Mesothelial cell of epicardium (in vitro differentiated cells): ENCODE measurements around the gene NAPB. TPM values are rescaled to one million over a fixed set of nuclear protein-coding genes. Genes with fewer than 3 reads are reported as not detected.

Experiments used
- DNase-seq, 2 experiments: peaks; one replicate each; pipeline ENCODE4 v3.0.0; 2021; ENCODE audit warnings: low spot score in 2 of 2; ENCODE audit not compliant: unreplicated experiment in 2 of 2
- H3K27ac Mint-ChIP-seq: 2 replicates; pipeline ENCODE4 v1.8.0; 2021; ENCODE audit warnings: mixed read lengths
- H3K27me3 Mint-ChIP-seq: 2 replicates; pipeline ENCODE4 v1.8.0; 2021; ENCODE audit warnings: low read depth, mixed read lengths
- H3K36me3 Mint-ChIP-seq: 2 replicates; pipeline ENCODE4 v1.8.0; 2021; ENCODE audit warnings: mixed read lengths
- H3K4me1 Mint-ChIP-seq: 2 replicates; pipeline ENCODE4 v1.8.0; 2021; ENCODE audit warnings: mixed read lengths
- H3K4me3 Mint-ChIP-seq: 2 replicates; pipeline ENCODE4 v1.8.0; 2021; ENCODE audit warnings: mild to moderate bottlenecking, moderate library complexity, mixed read lengths
- H3K9me3 Mint-ChIP-seq: 2 replicates; pipeline ENCODE4 v1.8.0; 2021; ENCODE audit warnings: mixed read lengths
- CTCF ChIP-seq: fragments of 200-600 bp; sonication (generic); IDR thresholded peaks from one replicate; pipeline ENCODE4 v1.5.0; 2021; ENCODE audit warnings: antibody characterized with exemption; ENCODE audit not compliant: unreplicated experiment
- total RNA-seq: library from RNA; stranded (reverse); gene quantifications from 3 replicates; pipeline ENCODE4 v1.2.1, GENCODE V29; 2021

The NAPB gene
- total RNA-seq, 1 donor from 2014 or later = 18.0 TPM

GRCh38 chr20:23335521-23335920 lies 85.8 kb downstream of the NAPB start:
- TF ChIP-seq CTCF = no peak
- DNase-seq = no peak
- Mint-ChIP-seq H3K27me3 (peaks cover under 1% of the 10 kb centered on the region), H3K4me1 (no peaks in the 10 kb centered on the region), H3K36me3 (no peaks in the 10 kb centered on the region), H3K4me3 (no peak overlapping the region), H3K27ac (no peak overlapping the region), H3K9me3 (no peaks in the 10 kb centered on the region)

- TF ChIP-seq CTCF = no peak
- H3K27ac Mint-ChIP-seq = no peak overlapping the region
Measured at GRCh38 chr20:23334111-23334510, 87.2 kb downstream of the NAPB start.

GRCh38 chr20:23332467-23332866 lies 88.8 kb downstream of the NAPB start:
- H3K4me3 Mint-ChIP-seq = no peak overlapping the region
- no peak overlapping the region for H3K27ac Mint-ChIP-seq
- no peaks in the 10 kb centered on the region for H3K27me3 Mint-ChIP-seq
- no peaks in the 10 kb centered on the region for H3K4me1 Mint-ChIP-seq
- no peak for DNase-seq
- peaks cover 4% of the 10 kb centered on the region for H3K9me3 Mint-ChIP-seq
- no peaks in the 10 kb centered on the region for H3K36me3 Mint-ChIP-seq
- no peak for TF ChIP-seq CTCF

More at GRCh38 chr20:23334111-23334510, 87.2 kb downstream of the NAPB start:
- no peak for DNase-seq
- no peaks in the 10 kb centered on the region for H3K36me3 Mint-ChIP-seq
- H3K4me3 Mint-ChIP-seq = no peak overlapping the region
- H3K27me3 Mint-ChIP-seq = no peaks in the 10 kb centered on the region
- peaks cover 4% of the 10 kb centered on the region for H3K9me3 Mint-ChIP-seq
- no peaks in the 10 kb centered on the region for H3K4me1 Mint-ChIP-seq

- Mint-ChIP-seq H3K4me1 (no peaks in the 10 kb centered on the region), H3K27ac (no peak overlapping the region), H3K27me3 (no peaks in the 10 kb centered on the region), H3K9me3 (peaks cover 4% of the 10 kb centered on the region), H3K4me3 (no peak overlapping the region), H3K36me3 (no peaks in the 10 kb centered on the region)
- no peak for TF ChIP-seq CTCF
- DNase-seq = no peak
Measured at GRCh38 chr20:23331450-23332350, 89.6 kb downstream of the NAPB start.

GRCh38 chr20:23327617-23328333 lies 93.5 kb downstream of the NAPB start:
- no peaks in the 10 kb centered on the region for H3K36me3 Mint-ChIP-seq
- H3K9me3 Mint-ChIP-seq = peaks cover 9% of the 10 kb centered on the region
- H3K27me3 Mint-ChIP-seq = peaks cover 5% of the 10 kb centered on the region
- no peak overlapping the region for H3K4me3 Mint-ChIP-seq
- DNase-seq = no peak
- no peak for TF ChIP-seq CTCF
- no peaks in the 10 kb centered on the region for H3K4me1 Mint-ChIP-seq
- H3K27ac Mint-ChIP-seq = no peak overlapping the region
